H9 (cell line): Measurements from ENCODE around the gene MRPL39. TPM values are rescaled to one million over a fixed set of nuclear protein-coding genes. Genes with fewer than 3 reads are reported as not detected.

Source experiments
- DNase-seq: peaks from one replicate; pipeline ENCODE4 v3.0.0-alpha.2; 2017
- H2AFZ ChIP-seq: one replicate; pipeline ENCODE4 v1.6.1; 2013; ENCODE audit warnings: mild to moderate bottlenecking, low read length, control low read depth, moderate library complexity
- H2AK5ac ChIP-seq: 2 replicates; pipeline ENCODE4 v1.6.1; 2013; ENCODE audit warnings: low read length, control low read depth, mixed read lengths; ENCODE audit not compliant: insufficient read length
- H2BK120ac ChIP-seq: one replicate; pipeline ENCODE4 v1.6.1; 2013; ENCODE audit warnings: low read depth, mild to moderate bottlenecking, low read length, control low read depth, inconsistent platforms; ENCODE audit not compliant: poor library complexity, severe bottlenecking
- H2BK12ac ChIP-seq: 2 replicates; pipeline ENCODE4 v1.6.1; 2013; ENCODE audit warnings: low read length, control low read depth, mixed read lengths, low read depth; ENCODE audit not compliant: insufficient read length
- H2BK15ac ChIP-seq: 2 replicates; pipeline ENCODE4 v1.6.1; 2013; ENCODE audit warnings: low read depth, low read length, control low read depth
- H2BK20ac ChIP-seq: one replicate; pipeline ENCODE4 v1.6.1; 2013; ENCODE audit warnings: low read depth, mild to moderate bottlenecking, low read length, control low read depth, inconsistent platforms; ENCODE audit not compliant: poor library complexity, severe bottlenecking
- H2BK5ac ChIP-seq: 2 replicates; pipeline ENCODE4 v1.6.1; 2013; ENCODE audit warnings: low read length, control low read depth, mixed read lengths; ENCODE audit not compliant: insufficient read length
- H3K14ac ChIP-seq: 2 replicates; pipeline ENCODE4 v1.6.1; 2013; ENCODE audit warnings: low read length, control low read depth; ENCODE audit not compliant: insufficient read depth
- H3K18ac ChIP-seq: 2 replicates; pipeline ENCODE4 v1.6.1; 2013; ENCODE audit warnings: low read depth, mild to moderate bottlenecking, mixed read lengths, low read length, control low read depth; ENCODE audit not compliant: insufficient read length
- H3K23ac ChIP-seq: 2 replicates; pipeline ENCODE4 v1.6.1; 2013; ENCODE audit warnings: low read length, control low read depth, mixed read lengths, low read depth; ENCODE audit not compliant: insufficient read length
- H3K23me2 ChIP-seq: 2 replicates; pipeline ENCODE4 v1.6.1; 2013; ENCODE audit warnings: low read depth, mild to moderate bottlenecking, mixed read lengths, low read length, control low read depth; ENCODE audit not compliant: insufficient read length, poor library complexity, severe bottlenecking
- H3K27ac ChIP-seq: 2 replicates; pipeline ENCODE4 v1.5.1; 2013; ENCODE audit warnings: low read length, control low read depth, mixed read lengths, low read depth; ENCODE audit not compliant: insufficient read length
- H3K27me3 ChIP-seq: 2 replicates; pipeline ENCODE4 v1.6.1; 2013; ENCODE audit warnings: low read length, control low read depth, inconsistent platforms; ENCODE audit not compliant: insufficient read depth
- H3K4ac ChIP-seq: 2 replicates; pipeline ENCODE4 v1.6.1; 2013; ENCODE audit warnings: low read depth, mild to moderate bottlenecking, control low read depth, inconsistent platforms, low read length, moderate library complexity
- H3K4me1 ChIP-seq: 2 replicates; pipeline ENCODE4 v1.6.1; 2013; ENCODE audit warnings: low read length, control low read depth, inconsistent platforms; ENCODE audit not compliant: insufficient read depth
- H3K4me2 ChIP-seq: 2 replicates; pipeline ENCODE4 v1.6.1; 2013; ENCODE audit warnings: low read length, control low read depth, mixed read lengths; ENCODE audit not compliant: insufficient read length, insufficient read depth
- H3K56ac ChIP-seq: 2 replicates; pipeline ENCODE4 v1.6.1; 2013; ENCODE audit warnings: low read depth, mild to moderate bottlenecking, mixed read lengths, low read length, control low read depth; ENCODE audit not compliant: insufficient read length
- H3K79me1 ChIP-seq: 2 replicates; pipeline ENCODE4 v1.6.1; 2013; ENCODE audit warnings: low read depth, mild to moderate bottlenecking, moderate library complexity, low read length, control low read depth, inconsistent platforms; ENCODE audit not compliant: insufficient read depth, poor library complexity, severe bottlenecking
- H3K79me2 ChIP-seq: 2 replicates; pipeline ENCODE4 v1.6.1; 2013; ENCODE audit warnings: low read length, control low read depth, inconsistent platforms; ENCODE audit not compliant: insufficient read depth
- H3K9ac ChIP-seq: 2 replicates; pipeline ENCODE4 v1.6.1; 2013; ENCODE audit warnings: low read length, control low read depth, mixed read lengths; ENCODE audit not compliant: insufficient read length; ENCODE audit errors: extremely low read depth
- H3K9me3 ChIP-seq: one replicate; pipeline ENCODE4 v1.6.1; 2013; ENCODE audit warnings: low read depth, low read length, inconsistent platforms; ENCODE audit not compliant: control insufficient read depth
- H3T11ph ChIP-seq: one replicate; pipeline ENCODE4 v1.6.1; 2013; ENCODE audit warnings: mild to moderate bottlenecking, low read length, control low read depth, inconsistent platforms
- H4K20me1 ChIP-seq: one replicate; pipeline ENCODE4 v1.6.1; 2013; ENCODE audit not compliant: control insufficient read depth, insufficient read length, insufficient read depth
- H4K5ac ChIP-seq: 2 replicates; pipeline ENCODE4 v1.6.1; 2013; ENCODE audit warnings: low read depth, mild to moderate bottlenecking, mixed read lengths, low read length, control low read depth; ENCODE audit not compliant: insufficient read length
- H4K8ac ChIP-seq: replicated peaks from 2 replicates; pipeline ENCODE4 v1.6.1; 2013; ENCODE audit warnings: low read length, control low read depth, mixed read lengths, low read depth; ENCODE audit not compliant: insufficient read length
- H4K91ac ChIP-seq: 2 replicates; pipeline ENCODE4 v1.6.1; 2013; ENCODE audit warnings: low read depth, mild to moderate bottlenecking, moderate library complexity, mixed read lengths, low read length, control low read depth; ENCODE audit not compliant: insufficient read length
- H3K27ac Mint-ChIP-seq, 3 experiments: 2 replicates in 2 of 3; 3 replicates in 1 of 3; pipeline ENCODE4 v1.8.0; 2020 to 2021; ENCODE audit warnings: mixed read lengths in 3 of 3, mild to moderate bottlenecking in 1 of 3, moderate library complexity in 1 of 3
- H3K27me3 Mint-ChIP-seq: 2 replicates; pipeline ENCODE4 v1.8.0; 2021; ENCODE audit warnings: low read depth, mild to moderate bottlenecking, moderate library complexity, mixed read lengths
- H3K36me3 Mint-ChIP-seq, 3 experiments: 2 replicates in 2 of 3; 3 replicates in 1 of 3; pipeline ENCODE4 v1.8.0; 2020 to 2021; ENCODE audit warnings: low read depth in 3 of 3, mixed read lengths in 3 of 3; ENCODE audit not compliant: insufficient read depth in 1 of 3
- H3K4me1 Mint-ChIP-seq, 2 experiments: 2 replicates each; pipeline ENCODE4 v1.8.0; 2020; ENCODE audit warnings: mixed read lengths in 2 of 2
- H3K4me3 Mint-ChIP-seq, 2 experiments: 2 replicates in 1 of 2; 3 replicates in 1 of 2; pipeline ENCODE4 v1.8.0; 2020 to 2021; ENCODE audit warnings: mild to moderate bottlenecking in 2 of 2, mixed read lengths in 2 of 2, moderate library complexity in 1 of 2
- H3K9me3 Mint-ChIP-seq, 2 experiments: 2 replicates in 1 of 2; 3 replicates in 1 of 2; pipeline ENCODE4 v1.8.0; 2020; ENCODE audit warnings: mild to moderate bottlenecking in 2 of 2, mixed read lengths in 2 of 2, moderate library complexity in 1 of 2
- WGBS: extraction: QIAGEN DNeasy Blood & Tissue Kit; methylation state at CpG from one replicate; pipeline ENCODE4 v1.1.7; 2013; ENCODE audit warnings: missing lambda C conversion rate, low lambda C conversion rate, mixed read lengths; ENCODE audit not compliant: insufficient read length; ENCODE audit errors: extremely low coverage; 5-methylcytosine and 5-hydroxymethylcytosine counted together
- total RNA-seq: library from RNA; stranded (reverse); gene quantifications from 2 replicates; pipeline ENCODE4 v1.2.1, GENCODE V29; 2021
- TF ChIP-seq, protein P1 (sequence below): fragments of 200-600 bp; sonication (generic); conservative IDR thresholded peaks from 3 replicates; pipeline ENCODE4 v1.8.0; 2021; ENCODE audit warnings: antibody characterized with exemption, mild to moderate bottlenecking

The MRPL39 gene
- total RNA-seq, 1 experiment from 2014 or later, result 58.8 TPM

DNA sequence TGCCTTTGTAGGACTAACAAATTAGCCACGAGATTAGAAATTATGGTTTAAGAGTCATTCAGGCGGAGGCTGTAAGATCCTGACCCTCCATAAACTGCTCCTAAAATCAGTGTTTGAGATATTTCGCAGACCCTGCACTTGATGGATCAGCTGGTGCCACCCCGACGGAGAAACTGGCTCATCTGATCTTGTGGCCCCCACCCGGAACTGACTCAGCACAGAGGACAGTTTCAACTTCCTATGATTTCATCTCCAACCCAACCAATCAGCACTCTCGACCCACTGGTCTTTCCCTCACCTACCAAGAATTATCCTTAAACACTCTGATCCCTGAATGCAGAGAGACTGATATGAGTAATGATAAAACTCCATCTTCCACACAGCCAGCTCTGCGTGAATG is 28.0 kb upstream of the MRPL39 start:
- Histone ChIP-seq H3K9me3 (no peaks in the 10 kb centered on the region), H4K5ac (no peak overlapping the region), H3K18ac (no peak overlapping the region), H3T11ph (no peak overlapping the region), H4K20me1 (no peaks in the 10 kb centered on the region), H2BK5ac (no peak overlapping the region), H3K79me2 (no peaks in the 10 kb centered on the region), H2AK5ac (no peak overlapping the region), H4K8ac (no peak overlapping the region), H3K23ac (no peak overlapping the region), H3K23me2 (peaks cover 11% of the 10 kb centered on the region), H3K9ac (no peak overlapping the region), H4K91ac (no peak overlapping the region), H2AFZ (no peak overlapping the region), H3K27ac (no peak overlapping the region), H2BK12ac (no peak overlapping the region), H3K79me1 (no peaks in the 10 kb centered on the region), H3K27me3 (no peaks in the 10 kb centered on the region; the same call in 1 of the 2 replicates), H3K4me1 (no peaks in the 10 kb centered on the region), H3K14ac (no peak overlapping the region), H2BK120ac (no peak overlapping the region), H3K4me2 (no peak overlapping the region), H2BK20ac (no peak overlapping the region), H3K56ac (no peak overlapping the region), H3K4ac (no peak overlapping the region), H2BK15ac (no peak overlapping the region)
- TF ChIP-seq, protein P1, sequence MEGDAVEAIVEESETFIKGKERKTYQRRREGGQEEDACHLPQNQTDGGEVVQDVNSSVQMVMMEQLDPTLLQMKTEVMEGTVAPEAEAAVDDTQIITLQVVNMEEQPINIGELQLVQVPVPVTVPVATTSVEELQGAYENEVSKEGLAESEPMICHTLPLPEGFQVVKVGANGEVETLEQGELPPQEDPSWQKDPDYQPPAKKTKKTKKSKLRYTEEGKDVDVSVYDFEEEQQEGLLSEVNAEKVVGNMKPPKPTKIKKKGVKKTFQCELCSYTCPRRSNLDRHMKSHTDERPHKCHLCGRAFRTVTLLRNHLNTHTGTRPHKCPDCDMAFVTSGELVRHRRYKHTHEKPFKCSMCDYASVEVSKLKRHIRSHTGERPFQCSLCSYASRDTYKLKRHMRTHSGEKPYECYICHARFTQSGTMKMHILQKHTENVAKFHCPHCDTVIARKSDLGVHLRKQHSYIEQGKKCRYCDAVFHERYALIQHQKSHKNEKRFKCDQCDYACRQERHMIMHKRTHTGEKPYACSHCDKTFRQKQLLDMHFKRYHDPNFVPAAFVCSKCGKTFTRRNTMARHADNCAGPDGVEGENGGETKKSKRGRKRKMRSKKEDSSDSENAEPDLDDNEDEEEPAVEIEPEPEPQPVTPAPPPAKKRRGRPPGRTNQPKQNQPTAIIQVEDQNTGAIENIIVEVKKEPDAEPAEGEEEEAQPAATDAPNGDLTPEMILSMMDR, result no peak
- H3K36me3 Mint-ChIP-seq, result no peaks in the 10 kb centered on the region
- H3K9me3 Mint-ChIP-seq, result no peaks in the 10 kb centered on the region
- no peak for DNase-seq
- peaks cover 33% of the 10 kb centered on the region for H3K27me3 Mint-ChIP-seq
- no peak overlapping the region; a peak in 1 of 7 replicates for H3K27ac Mint-ChIP-seq
- peaks cover 15 to 23% of the 10 kb centered on the region in 2 experiments for H3K4me1 Mint-ChIP-seq
- no peak overlapping the region for H3K4me3 Mint-ChIP-seq
- no CpG with 5 or more reads among the region's 8 CpGs for WGBS
